Vagina (tissue), 2 donors: Measurements from ENCODE around the gene IL16. TPM values are rescaled to one million over a fixed set of nuclear protein-coding genes. Genes with fewer than 3 reads are reported as not detected.
A peak's percentile ranks its signal among the peaks of the same experiment; 100 is the strongest.

Experiments used
- DNase-seq, 2 donors: peaks; one replicate each; pipeline ENCODE4 v3.0.0-alpha.2; 2017; ENCODE audit errors: extremely low spot score in 2 of 2
- H3K27ac ChIP-seq: fragments of 200-600 bp; sonication (generic); one replicate; pipeline ENCODE4 v1.5.1; 2019
- H3K27me3 ChIP-seq: fragments of 200-600 bp; sonication (generic); one replicate; pipeline ENCODE4 v1.5.1; 2019
- H3K36me3 ChIP-seq, 2 donors: fragments of 200-600 bp; sonication (generic); one replicate each; pipeline ENCODE4 v1.5.1; 2017 to 2019
- H3K4me1 ChIP-seq: fragments of 200-600 bp; sonication (generic); one replicate; pipeline ENCODE4 v1.5.1; 2019
- H3K4me3 ChIP-seq, 2 donors: fragments of 200-600 bp; sonication (generic); 1 replicate in 1 of 2; 2 replicates in 1 of 2; pipeline ENCODE4 v1.5.1; 2016 to 2019
- H3K9me3 ChIP-seq: fragments of 200-600 bp; sonication (generic); one replicate; pipeline ENCODE4 v1.5.1; 2019
- POLR2A ChIP-seq, 2 donors: fragments of 450-650 bp; IDR thresholded peaks; one replicate each; pipeline ENCODE4 v1.6.1; 2017; ENCODE audit warnings: antibody characterized with exemption in 2 of 2, mild to moderate bottlenecking in 2 of 2, moderate library complexity in 2 of 2
- POLR2AphosphoS5 ChIP-seq, 2 donors: sonication (generic); formaldehyde crosslinking; IDR thresholded peaks; one replicate each; pipeline ENCODE4 v1.9.0; 2017; ENCODE audit warnings: antibody characterized with exemption in 2 of 2, mild to moderate bottlenecking in 2 of 2, low read depth in 1 of 2; ENCODE audit not compliant: insufficient read depth in 1 of 2
- intact Hi-C: fragments of 100-400 bp; cut with DNase I; formaldehyde crosslinking; loops from one replicate; pipeline ENCODE4 v1.15.1; 2023
- total RNA-seq: library from RNA; depleted of rRNA; stranded (reverse); fragments of >200 nt; gene quantifications from one replicate; pipeline ENCODE4 v1.2.3, GENCODE V29; 2016
- TF ChIP-seq, protein P1 (sequence below), 3 experiments: fragments of 450-650 bp in 2 of 3; fragments of 200-600 bp in 1 of 3; sonication (generic) in 1 of 3; IDR thresholded peaks; one replicate each; pipeline ENCODE4 v1.5.1; 2017 to 2019; ENCODE audit warnings: antibody characterized with exemption in 3 of 3, mild to moderate bottlenecking in 2 of 3, moderate library complexity in 2 of 3

The IL16 gene
- total RNA-seq, 1 donor from 2014 or later, result 19.9 TPM

DNA sequence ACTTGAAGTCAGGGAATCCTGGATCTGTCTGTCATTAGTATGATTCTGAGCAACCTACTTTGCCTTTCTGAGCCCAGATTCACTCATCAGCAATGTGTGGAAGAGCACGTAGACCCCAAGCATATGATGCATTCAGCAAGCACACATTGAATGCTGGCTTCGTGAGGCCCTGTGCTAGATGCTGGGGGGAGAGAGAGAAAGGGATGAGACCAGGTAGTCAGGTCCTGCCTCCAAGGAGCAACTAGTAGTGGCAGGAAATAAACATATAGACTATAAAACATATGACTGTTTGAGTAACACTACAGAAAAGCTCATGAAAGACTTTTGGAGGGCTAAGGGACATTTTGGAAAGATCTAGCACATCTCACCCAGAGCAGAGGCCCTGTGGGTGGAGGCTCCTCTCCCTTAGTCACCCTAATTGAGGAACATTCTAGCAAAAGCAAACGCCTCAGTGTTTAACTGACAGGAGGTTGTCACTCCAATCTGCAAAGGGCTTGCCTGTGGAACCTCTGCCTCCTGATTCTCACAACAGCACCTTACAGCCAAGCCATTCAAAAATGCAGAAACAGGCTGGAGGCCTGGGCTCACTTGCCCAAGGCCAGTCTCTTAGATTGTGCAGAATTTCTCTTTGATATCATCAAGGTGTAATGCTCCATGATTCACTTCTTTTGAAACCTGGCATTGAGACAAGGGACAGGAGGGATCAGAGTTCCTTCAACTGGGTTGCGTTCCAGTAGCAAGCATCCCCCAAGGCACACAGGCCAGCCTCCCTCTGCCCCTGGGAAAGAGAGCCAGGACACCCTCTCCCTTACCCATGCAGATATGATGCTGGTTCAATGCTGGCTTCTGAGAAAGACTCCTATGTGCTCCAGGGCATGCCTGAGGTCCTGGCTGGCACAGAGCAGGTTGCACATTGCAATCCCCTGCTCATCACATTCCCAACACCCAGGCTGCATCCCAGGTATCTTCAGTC, 101.2 kb downstream of the IL16 start:
- Histone ChIP-seq H3K27me3 (no peaks in the 10 kb centered on the region), H3K4me3 (peak overlapping the region; percentile 2 to 32), H3K4me1 (peaks cover 53% of the 10 kb centered on the region), H3K27ac (peak overlapping the region; percentile 53), H3K36me3 (peaks cover 0 to 21% of the 10 kb centered on the region in 2 donors), H3K9me3 (no peaks in the 10 kb centered on the region)
- TF ChIP-seq POLR2A (IDR thresholded peaks at IDR 0.05) (no peak), POLR2AphosphoS5 (IDR thresholded peaks at IDR 0.05; ENCODE audit: insufficient read depth in 1 of 2, low read depth in 1 of 2) (no peak)
- TF ChIP-seq, protein P1, sequence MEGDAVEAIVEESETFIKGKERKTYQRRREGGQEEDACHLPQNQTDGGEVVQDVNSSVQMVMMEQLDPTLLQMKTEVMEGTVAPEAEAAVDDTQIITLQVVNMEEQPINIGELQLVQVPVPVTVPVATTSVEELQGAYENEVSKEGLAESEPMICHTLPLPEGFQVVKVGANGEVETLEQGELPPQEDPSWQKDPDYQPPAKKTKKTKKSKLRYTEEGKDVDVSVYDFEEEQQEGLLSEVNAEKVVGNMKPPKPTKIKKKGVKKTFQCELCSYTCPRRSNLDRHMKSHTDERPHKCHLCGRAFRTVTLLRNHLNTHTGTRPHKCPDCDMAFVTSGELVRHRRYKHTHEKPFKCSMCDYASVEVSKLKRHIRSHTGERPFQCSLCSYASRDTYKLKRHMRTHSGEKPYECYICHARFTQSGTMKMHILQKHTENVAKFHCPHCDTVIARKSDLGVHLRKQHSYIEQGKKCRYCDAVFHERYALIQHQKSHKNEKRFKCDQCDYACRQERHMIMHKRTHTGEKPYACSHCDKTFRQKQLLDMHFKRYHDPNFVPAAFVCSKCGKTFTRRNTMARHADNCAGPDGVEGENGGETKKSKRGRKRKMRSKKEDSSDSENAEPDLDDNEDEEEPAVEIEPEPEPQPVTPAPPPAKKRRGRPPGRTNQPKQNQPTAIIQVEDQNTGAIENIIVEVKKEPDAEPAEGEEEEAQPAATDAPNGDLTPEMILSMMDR (IDR thresholded peaks at IDR 0.05), result no peak
- intact Hi-C loops, result no loop called here
- no peak for DNase-seq

- peaks cover 0 to 25% of the 10 kb centered on the region in 2 donors for H3K36me3 ChIP-seq
- peaks cover 53% of the 10 kb centered on the region for H3K4me1 ChIP-seq
- peak overlapping the region in 1 of 2 donors; percentile 32 for H3K4me3 ChIP-seq
- TF ChIP-seq POLR2A (IDR thresholded peaks at IDR 0.05), result no peak
- no peak for TF ChIP-seq POLR2AphosphoS5 (IDR thresholded peaks at IDR 0.05; ENCODE audit: insufficient read depth in 1 of 2, low read depth in 1 of 2)
- TF ChIP-seq, protein P1 (IDR thresholded peaks at IDR 0.05), result no peak
- peak overlapping the region; percentile 53 for H3K27ac ChIP-seq
- no peaks in the 10 kb centered on the region for H3K9me3 ChIP-seq
- no peaks in the 10 kb centered on the region for H3K27me3 ChIP-seq
- DNase-seq, result no peak
- intact Hi-C loops, result no loop called here
These were observed 101.9 kb downstream of the IL16 start for GRCh38 chr15:81298611-81299010.

DNA sequence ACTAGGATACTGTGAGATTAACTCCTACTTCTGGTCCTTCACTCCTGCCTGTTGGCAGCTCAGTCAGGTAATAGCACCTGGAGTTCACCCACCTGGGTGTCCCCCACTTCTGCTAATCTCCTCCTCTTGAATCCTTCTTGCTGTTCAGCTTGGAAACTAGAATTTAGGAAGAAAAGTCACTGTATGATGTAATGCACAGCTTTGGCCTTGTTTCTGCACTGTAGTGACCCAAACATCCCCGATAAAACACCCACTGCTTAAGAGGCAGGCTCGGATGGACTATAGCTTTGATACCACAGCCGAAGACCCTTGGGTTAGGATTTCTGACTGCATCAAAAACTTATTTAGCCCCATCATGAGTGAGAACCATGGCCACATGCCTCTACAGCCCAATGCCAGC, 102.5 kb downstream of the IL16 start:
- H3K4me1 ChIP-seq, result peaks cover 53% of the 10 kb centered on the region
- intact Hi-C loops, result no loop called here
- H3K36me3 ChIP-seq, result peaks cover 0 to 26% of the 10 kb centered on the region in 2 donors
- no peaks in the 10 kb centered on the region for H3K9me3 ChIP-seq
- H3K27me3 ChIP-seq, result no peaks in the 10 kb centered on the region
- no peak for DNase-seq
- no peak for TF ChIP-seq POLR2AphosphoS5 (IDR thresholded peaks at IDR 0.05; ENCODE audit: insufficient read depth in 1 of 2, low read depth in 1 of 2)
- H3K4me3 ChIP-seq, result peak overlapping the region in 1 of 2 donors; percentile 17
- no peak overlapping the region for H3K27ac ChIP-seq

GRCh38 chr15:81299630-81300273, 103.1 kb downstream of the IL16 start:
- Histone ChIP-seq H3K4me1 (peaks cover 53% of the 10 kb centered on the region), H3K9me3 (no peaks in the 10 kb centered on the region), H3K27ac (peak overlapping the region; percentile 28), H3K27me3 (no peaks in the 10 kb centered on the region), H3K4me3 (peak overlapping the region in 1 of 2 donors; percentile 17), H3K36me3 (peaks cover 0 to 26% of the 10 kb centered on the region in 2 donors)
- TF ChIP-seq POLR2AphosphoS5 (IDR thresholded peaks at IDR 0.05; ENCODE audit: insufficient read depth in 1 of 2, low read depth in 1 of 2) (no peak), POLR2A (IDR thresholded peaks at IDR 0.05) (no peak)
- TF ChIP-seq, protein P1 (IDR thresholded peaks at IDR 0.05), result no peak
- intact Hi-C loops, result no loop called here
- DNase-seq, result no peak

DNA sequence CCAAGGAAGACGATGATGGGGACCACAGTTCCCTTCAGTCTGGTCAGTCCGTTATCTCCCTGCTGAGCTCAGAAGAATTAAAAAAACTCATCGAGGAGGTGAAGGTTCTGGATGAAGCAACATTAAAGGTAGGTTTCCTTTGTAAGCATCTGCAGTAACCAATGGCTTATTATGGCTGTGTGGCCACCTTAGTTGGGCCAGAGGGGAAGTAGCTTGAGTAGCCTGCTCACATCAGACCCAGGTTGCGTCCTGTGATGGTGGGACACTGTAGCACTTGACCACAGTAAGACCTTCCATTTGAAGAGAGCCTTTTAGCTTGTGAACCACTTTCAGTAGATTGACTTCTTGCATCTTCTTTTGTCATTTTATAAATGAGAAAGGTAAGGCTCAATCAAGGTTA, 104.7 kb downstream of the IL16 start:
- no peak for DNase-seq
- Histone ChIP-seq H3K27ac (no peak overlapping the region), H3K36me3 (peaks cover 0 to 32% of the 10 kb centered on the region in 2 donors), H3K27me3 (no peaks in the 10 kb centered on the region), H3K4me1 (peaks cover 44% of the 10 kb centered on the region), H3K9me3 (no peaks in the 10 kb centered on the region), H3K4me3 (no peak overlapping the region)
- TF ChIP-seq POLR2AphosphoS5 (IDR thresholded peaks at IDR 0.05; ENCODE audit: insufficient read depth in 1 of 2, low read depth in 1 of 2) (no peak), POLR2A (IDR thresholded peaks at IDR 0.05) (no peak)
- TF ChIP-seq, protein P1 (IDR thresholded peaks at IDR 0.05), result no peak
- intact Hi-C loops, result no loop called here
